CD8-positive, alpha-beta memory T cell (primary cell): ENCODE results near the gene DDX31. TPM values are rescaled to one million over a fixed set of nuclear protein-coding genes. Genes with fewer than 3 reads are reported as not detected.

Source experiments
- CTCF ChIA-PET: fragments of 350-600 bp; sonication (Branson Sonifier 250); formaldehyde crosslinking; loops from one replicate; lab custom pipeline; 2021; ENCODE audit warnings: antibody characterized with exemption; lab: Charles Lee
- POLR2A ChIA-PET: fragments of 350-600 bp; sonication (Branson Sonifier 250); formaldehyde crosslinking; loops from one replicate; lab custom pipeline; 2021; ENCODE audit warnings: antibody characterized with exemption; lab: Charles Lee
- DNase-seq, 5 donors: peaks; one replicate each; pipeline versions ENCODE4 v3.0.0 to v3.0.0-alpha.2; 2020 to 2022; ENCODE audit warnings: mixed read lengths in 1 of 5
- H3K27ac ChIP-seq: one replicate; pipeline ENCODE4 v1.7.0; 2013; ENCODE audit warnings: low read depth, mild to moderate bottlenecking, low read length, moderate library complexity
- H3K27me3 ChIP-seq: 2 replicates; pipeline ENCODE4 v1.7.0; 2013; ENCODE audit warnings: low read length, mild to moderate bottlenecking; ENCODE audit not compliant: insufficient read depth, poor library complexity, severe bottlenecking
- H3K36me3 ChIP-seq: 2 replicates; pipeline ENCODE4 v1.7.0; 2013; ENCODE audit warnings: mild to moderate bottlenecking, low read length, moderate library complexity; ENCODE audit not compliant: insufficient read depth
- H3K4me1 ChIP-seq: 2 replicates; pipeline ENCODE4 v1.7.0; 2013; ENCODE audit warnings: mild to moderate bottlenecking, low read length, moderate library complexity; ENCODE audit not compliant: insufficient read depth
- H3K4me3 ChIP-seq: 2 replicates; pipeline ENCODE4 v1.7.0; 2013; ENCODE audit warnings: mild to moderate bottlenecking, low read length
- H3K9me3 ChIP-seq: 2 replicates; pipeline ENCODE4 v1.7.0; 2013; ENCODE audit warnings: mild to moderate bottlenecking, low read length
- H3K27ac Mint-ChIP-seq, 8 donors: one replicate each; pipeline ENCODE4 v1.8.0; 2020 to 2021; ENCODE audit warnings: mixed read lengths in 8 of 8, mild to moderate bottlenecking in 6 of 8, inconsistent platforms in 3 of 8, moderate library complexity in 3 of 8
- H3K27me3 Mint-ChIP-seq, 2 donors: one replicate each; pipeline ENCODE4 v1.8.0; 2020 to 2021; ENCODE audit warnings: mixed read lengths in 2 of 2, mild to moderate bottlenecking in 1 of 2, moderate library complexity in 1 of 2
- H3K36me3 Mint-ChIP-seq, 3 donors: one replicate each; pipeline ENCODE4 v1.8.0; 2020 to 2021; ENCODE audit warnings: mixed read lengths in 3 of 3, inconsistent platforms in 1 of 3, mild to moderate bottlenecking in 1 of 3
- H3K4me1 Mint-ChIP-seq, 3 donors: one replicate each; pipeline ENCODE4 v1.8.0; 2020 to 2021; ENCODE audit warnings: mixed read lengths in 3 of 3, inconsistent platforms in 1 of 3, mild to moderate bottlenecking in 1 of 3
- H3K4me3 Mint-ChIP-seq, 7 donors: one replicate each; pipeline ENCODE4 v1.8.0; 2020 to 2021; ENCODE audit warnings: mixed read lengths in 7 of 7, mild to moderate bottlenecking in 6 of 7, moderate library complexity in 4 of 7, inconsistent platforms in 2 of 7
- H3K9me3 Mint-ChIP-seq, 5 donors: one replicate each; pipeline ENCODE4 v1.8.0; 2020 to 2022; ENCODE audit warnings: mixed read lengths in 5 of 5, mild to moderate bottlenecking in 3 of 5, moderate library complexity in 2 of 5, inconsistent platforms in 1 of 5
- polyA plus RNA-seq: library from polyadenylated mRNA; unstranded; fragments of 300-500 nt; fragmentation: Illumina TruSeq; gene quantifications from one replicate; pipeline ENCODE4 v1.2.3, GENCODE V29; 2021
- total RNA-seq, 2 experiments: library from RNA; stranded (reverse); gene quantifications; one replicate each; pipeline ENCODE4 v1.2.3, GENCODE V29; 2021

Gene DDX31
- total and polyA plus RNA-seq, 3 experiments from 2014 or later: 7.8 to 31.3 (median 28.6) TPM

GRCh38 chr9:132605387-132605786, 64.4 kb downstream of the DDX31 start:
- Mint-ChIP-seq H3K27ac (peak overlapping the region in 1 of 8 donors; percentile 91), H3K4me3 (no peak overlapping the region), H3K36me3 (peaks cover 37 to 96% (median 40%) of the 10 kb centered on the region in 3 donors), H3K4me1 (no peaks in the 10 kb centered on the region), H3K9me3 (no peaks in the 10 kb centered on the region), H3K27me3 (peaks cover 0 to 2% of the 10 kb centered on the region in 2 donors)
- Histone ChIP-seq H3K36me3 (peaks cover 19% of the 10 kb centered on the region), H3K4me1 (no peaks in the 10 kb centered on the region), H3K9me3 (no peaks in the 10 kb centered on the region), H3K27ac (no peak overlapping the region), H3K4me3 (no peak overlapping the region), H3K27me3 (no peaks in the 10 kb centered on the region)
- POLR2A ChIA-PET: no interaction called here
- DNase-seq: no peak
- CTCF ChIA-PET: no interaction called here

- Mint-ChIP-seq H3K9me3 (no peaks in the 10 kb centered on the region), H3K4me3 (no peak overlapping the region), H3K27ac (no peak overlapping the region), H3K4me1 (no peaks in the 10 kb centered on the region), H3K27me3 (peaks cover 4% of the 10 kb centered on the region in 2 donors), H3K36me3 (peaks cover 38 to 93% (median 43%) of the 10 kb centered on the region in 3 donors)
- H3K27me3 ChIP-seq: no peaks in the 10 kb centered on the region
- H3K9me3 ChIP-seq: no peaks in the 10 kb centered on the region
- no peak overlapping the region for H3K27ac ChIP-seq
- no peak for DNase-seq
- peaks cover 4% of the 10 kb centered on the region for H3K36me3 ChIP-seq
- ChIA-PET POLR2A (no interaction called here), CTCF (no interaction called here)
- H3K4me3 ChIP-seq: no peak overlapping the region
- no peaks in the 10 kb centered on the region for H3K4me1 ChIP-seq
These were observed 67.6 kb downstream of the DDX31 start for GRCh38 chr9:132602207-132602606.

DNA sequence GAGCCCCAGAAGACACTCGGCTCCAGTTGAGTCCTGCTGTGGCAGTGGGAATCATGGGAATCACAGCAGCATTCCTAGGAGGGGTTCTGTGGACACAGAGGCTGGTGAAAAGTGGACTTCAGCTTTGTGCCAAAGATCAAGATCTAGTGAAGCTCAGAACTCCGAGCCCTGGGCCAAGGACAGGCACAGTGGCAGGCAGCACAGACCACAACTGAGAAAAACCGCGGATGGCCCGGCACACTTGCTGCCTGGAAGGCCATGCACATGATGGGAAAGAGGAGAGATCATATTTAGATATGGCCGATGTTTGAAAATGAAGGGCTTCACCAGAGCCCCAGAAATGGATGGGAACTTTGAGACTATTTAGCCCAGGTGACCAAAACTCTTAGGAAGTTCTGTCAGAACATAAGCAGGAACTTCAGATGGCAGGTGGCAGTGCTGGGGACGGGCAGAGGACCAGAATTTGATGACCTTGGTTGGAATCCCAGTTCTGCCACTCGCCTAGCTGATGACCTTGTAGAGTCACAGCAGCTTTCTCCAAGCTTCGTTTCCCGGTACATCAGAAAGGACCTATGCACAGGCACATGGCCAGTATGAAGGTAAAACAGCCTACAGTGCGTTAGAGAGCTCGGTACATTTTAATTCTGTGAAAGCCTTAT, 69.3 kb downstream of the DDX31 start:
- no peaks in the 10 kb centered on the region for H3K9me3 ChIP-seq
- POLR2A ChIA-PET: no interaction called here
- Mint-ChIP-seq H3K9me3 (no peaks in the 10 kb centered on the region), H3K27ac (no peak overlapping the region), H3K27me3 (peaks cover 7 to 15% of the 10 kb centered on the region in 2 donors), H3K36me3 (peaks cover 40 to 93% (median 56%) of the 10 kb centered on the region in 3 donors), H3K4me1 (no peaks in the 10 kb centered on the region), H3K4me3 (no peak overlapping the region)
- no peak overlapping the region for H3K4me3 ChIP-seq
- no peaks in the 10 kb centered on the region for H3K4me1 ChIP-seq
- H3K27ac ChIP-seq: no peak overlapping the region
- no peaks in the 10 kb centered on the region for H3K36me3 ChIP-seq
- no peaks in the 10 kb centered on the region for H3K27me3 ChIP-seq
- no peak for DNase-seq
- CTCF ChIA-PET: no interaction called here

DNA sequence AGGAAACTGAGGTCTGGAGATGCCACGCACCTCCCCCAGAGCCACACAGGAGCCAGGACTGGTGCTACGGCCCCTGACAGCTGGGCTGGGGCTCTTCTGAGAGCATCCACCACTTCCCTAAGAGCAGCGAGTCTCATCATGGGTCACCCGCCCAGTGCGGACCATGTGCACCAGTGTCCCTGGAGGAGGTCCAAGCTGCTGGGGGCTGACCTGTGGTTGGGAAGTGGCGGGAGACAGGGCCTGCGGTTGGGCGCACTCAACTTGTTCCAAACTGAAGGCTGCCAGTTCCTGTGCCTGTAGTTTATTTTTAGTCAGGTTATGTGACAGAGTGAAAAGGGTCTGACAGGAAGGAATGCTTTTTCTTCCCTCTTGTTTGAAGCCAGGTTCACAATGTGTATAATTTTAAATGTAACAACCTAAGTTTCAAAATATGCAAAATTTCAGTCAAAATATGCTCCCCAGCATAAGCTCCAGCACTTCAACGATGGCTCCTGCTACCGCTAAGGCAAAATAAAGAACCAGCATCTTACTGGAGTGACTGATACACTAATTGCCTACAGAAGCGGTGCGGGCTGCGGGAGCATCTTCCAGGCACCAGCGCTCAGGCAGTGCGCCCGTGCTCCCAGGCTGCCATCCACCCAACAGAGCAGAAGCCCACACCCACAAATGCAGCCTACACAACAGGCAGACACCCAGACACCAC, 72.6 kb downstream of the DDX31 start:
- Mint-ChIP-seq H3K4me1 (no peaks in the 10 kb centered on the region), H3K4me3 (no peak overlapping the region), H3K9me3 (no peaks in the 10 kb centered on the region), H3K27me3 (peaks cover 11 to 28% of the 10 kb centered on the region in 2 donors), H3K36me3 (peaks cover 39 to 84% (median 51%) of the 10 kb centered on the region in 3 donors), H3K27ac (no peak overlapping the region)
- H3K27me3 ChIP-seq: no peaks in the 10 kb centered on the region
- H3K4me3 ChIP-seq: no peak overlapping the region
- no peaks in the 10 kb centered on the region for H3K36me3 ChIP-seq
- H3K27ac ChIP-seq: no peak overlapping the region
- CTCF ChIA-PET: no interaction called here
- no peaks in the 10 kb centered on the region for H3K9me3 ChIP-seq
- POLR2A ChIA-PET: no interaction called here
- H3K4me1 ChIP-seq: no peaks in the 10 kb centered on the region
- DNase-seq: no peak

GRCh38 chr9:132596200-132596599, 73.6 kb downstream of the DDX31 start:
- CTCF ChIA-PET: no interaction called here

GRCh38 chr9:132595319-132595718, 74.5 kb downstream of the DDX31 start:
- Histone ChIP-seq H3K27me3 (peaks cover 3% of the 10 kb centered on the region), H3K4me3 (no peak overlapping the region), H3K27ac (no peak overlapping the region), H3K4me1 (no peaks in the 10 kb centered on the region), H3K36me3 (no peaks in the 10 kb centered on the region), H3K9me3 (no peaks in the 10 kb centered on the region)
- no peaks in the 10 kb centered on the region for H3K9me3 Mint-ChIP-seq
- ChIA-PET CTCF (no interaction called here), POLR2A (no interaction called here)
- H3K27ac Mint-ChIP-seq: no peak overlapping the region
- H3K36me3 Mint-ChIP-seq: peaks cover 29 to 65% (median 46%) of the 10 kb centered on the region in 3 donors
- H3K27me3 Mint-ChIP-seq: peaks cover 21 to 44% of the 10 kb centered on the region in 2 donors
- H3K4me1 Mint-ChIP-seq: peaks cover 3 to 5% (median 5%) of the 10 kb centered on the region in 3 donors
- no peak overlapping the region for H3K4me3 Mint-ChIP-seq
- no peak for DNase-seq

More at GRCh38 chr9:132596200-132596599, 73.6 kb downstream of the DDX31 start:
- DNase-seq: no peak
- POLR2A ChIA-PET: no interaction called here
- H3K9me3 Mint-ChIP-seq: no peaks in the 10 kb centered on the region
- Histone ChIP-seq H3K4me3 (no peak overlapping the region), H3K4me1 (no peaks in the 10 kb centered on the region), H3K9me3 (no peaks in the 10 kb centered on the region), H3K36me3 (no peaks in the 10 kb centered on the region), H3K27me3 (no peaks in the 10 kb centered on the region), H3K27ac (no peak overlapping the region)
- no peak overlapping the region for H3K27ac Mint-ChIP-seq
- peaks cover under 1 to 4% (median 3%) of the 10 kb centered on the region in 3 donors for H3K4me1 Mint-ChIP-seq
- H3K36me3 Mint-ChIP-seq: peaks cover 38 to 74% (median 47%) of the 10 kb centered on the region in 3 donors
- no peak overlapping the region for H3K4me3 Mint-ChIP-seq
- peaks cover 19 to 39% of the 10 kb centered on the region in 2 donors for H3K27me3 Mint-ChIP-seq

DNA sequence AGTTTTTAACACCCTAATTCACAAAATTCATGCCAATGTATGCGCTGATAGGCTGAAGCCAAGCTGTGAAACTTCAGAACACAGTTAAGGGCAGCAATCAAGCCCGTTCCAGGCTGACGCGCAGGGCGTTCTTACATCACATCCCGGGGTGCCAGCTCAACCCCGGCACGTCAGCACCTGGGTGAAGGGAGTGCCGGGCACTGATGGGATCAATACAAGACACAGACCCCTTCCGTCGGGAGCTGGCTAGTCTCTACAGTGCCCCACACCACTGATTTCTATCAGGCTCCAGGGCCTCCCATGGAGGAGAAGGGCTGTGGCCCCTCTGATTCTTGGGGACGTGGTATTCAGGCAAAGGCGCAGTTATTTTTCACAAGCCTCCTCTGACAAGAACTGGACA, 75.4 kb downstream of the DDX31 start:
- ChIA-PET POLR2A (no interaction called here), CTCF (no interaction called here)
- Mint-ChIP-seq H3K4me1 (peaks cover 3 to 7% (median 5%) of the 10 kb centered on the region in 3 donors), H3K36me3 (peaks cover 27 to 56% (median 39%) of the 10 kb centered on the region in 3 donors), H3K27me3 (peaks cover 23 to 47% of the 10 kb centered on the region in 2 donors), H3K9me3 (no peaks in the 10 kb centered on the region), H3K4me3 (no peak overlapping the region), H3K27ac (no peak overlapping the region)
- Histone ChIP-seq H3K9me3 (no peaks in the 10 kb centered on the region), H3K4me3 (no peak overlapping the region), H3K27me3 (peaks cover 3% of the 10 kb centered on the region), H3K36me3 (no peaks in the 10 kb centered on the region), H3K27ac (no peak overlapping the region), H3K4me1 (no peaks in the 10 kb centered on the region)
- DNase-seq: no peak

DNA sequence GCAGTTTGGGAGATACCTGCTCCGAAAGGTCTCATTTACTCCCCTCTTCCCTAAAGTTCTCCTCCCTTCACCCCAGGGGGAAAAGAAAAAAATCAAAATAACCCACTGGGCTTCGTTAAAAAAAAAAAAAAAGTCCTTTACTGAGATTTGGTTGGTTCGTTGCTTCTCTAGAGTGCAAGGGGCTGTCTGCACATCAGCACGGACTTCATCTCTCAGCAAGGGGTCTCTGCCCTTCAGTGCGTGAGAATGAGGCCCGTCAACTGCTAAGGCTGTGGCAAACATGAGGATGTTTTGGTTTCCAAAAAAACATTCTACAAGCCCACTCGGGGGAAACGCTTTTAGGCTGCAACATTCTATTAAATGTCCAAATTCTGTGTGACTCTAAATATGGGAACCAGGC, 77.3 kb downstream of the DDX31 start:
- Histone ChIP-seq H3K4me3 (no peak overlapping the region), H3K9me3 (no peaks in the 10 kb centered on the region), H3K4me1 (no peaks in the 10 kb centered on the region), H3K36me3 (no peaks in the 10 kb centered on the region), H3K27me3 (peaks cover 18% of the 10 kb centered on the region), H3K27ac (no peak overlapping the region)
- CTCF ChIA-PET: no interaction called here
- Mint-ChIP-seq H3K9me3 (no peaks in the 10 kb centered on the region), H3K36me3 (peaks cover 21 to 41% (median 27%) of the 10 kb centered on the region in 3 donors), H3K4me1 (peaks cover 3 to 7% (median 5%) of the 10 kb centered on the region in 3 donors), H3K4me3 (no peak overlapping the region), H3K27me3 (peaks cover 34 to 54% of the 10 kb centered on the region in 2 donors), H3K27ac (no peak overlapping the region)
- POLR2A ChIA-PET: no interaction called here
- DNase-seq: no peak
